Measurements from ENCODE around the gene TAS2R10. TPM values are rescaled to one million over a fixed set of nuclear protein-coding genes. Genes with fewer than 3 reads are reported as not detected.
A peak's percentile ranks its signal among the peaks of the same experiment; 100 is the strongest.
"Not testable (repeated sequence)": the region's sequence is repeated elsewhere in the genome, so short reads cannot be mapped to it uniquely, and the experiment has no call there.

The TAS2R10 gene
- 1 to 10 TPM; 1.1 to 2.0 (median 1.4) TPM for polyA plus RNA-seq (ENCODE audit: insufficient read length in 4 of 4)

GRCh38 chr12:10826258-10826657 lies at the start of gene TAS2R10:
Gene TAS2R10, minus strand, starts transcription at chr12:10826358. Its CDS starts 89 bp downstream, at chr12:10826269.
- no peak for DNase-seq (ENCODE audit: low read depth in 4 of 4, low spot score in 3 of 4)

- DNase-seq (ENCODE audit: low read depth in 4 of 4, low spot score in 3 of 4) = no peak
These were observed 47.2 kb upstream of the TAS2R10 start for GRCh38 chr12:10873378-10873777.

- DNase-seq (ENCODE audit: low read depth in 4 of 4, low spot score in 3 of 4) = no peak
These were observed 41.2 kb upstream of the TAS2R10 start for GRCh38 chr12:10867381-10867780.

- no peak for DNase-seq (ENCODE audit: low read depth in 4 of 4, low spot score in 3 of 4)
These were observed 37.5 kb upstream of the TAS2R10 start for GRCh38 chr12:10863512-10864218.

GRCh38 chr12:10861366-10861765 lies 35.2 kb upstream of the TAS2R10 start:
- no peak for DNase-seq (ENCODE audit: low read depth in 4 of 4, low spot score in 3 of 4)

GRCh38 chr12:10855807-10856206 lies 29.6 kb upstream of the TAS2R10 start:
- DNase-seq (ENCODE audit: low read depth in 4 of 4, low spot score in 3 of 4) = no peak

GRCh38 chr12:10853776-10854175 lies 27.6 kb upstream of the TAS2R10 start:
- DNase-seq (ENCODE audit: low read depth in 4 of 4, low spot score in 3 of 4) = no peak

- DNase-seq (ENCODE audit: low read depth in 4 of 4, low spot score in 3 of 4) = no peak
These were observed 25.2 kb upstream of the TAS2R10 start for GRCh38 chr12:10851243-10851858.

- DNase-seq (ENCODE audit: low read depth in 4 of 4, low spot score in 3 of 4) = no peak
These were observed 23.3 kb upstream of the TAS2R10 start, which contains the start of gene PRR4 for GRCh38 chr12:10849425-10849878. Gene PRR4, minus strand, starts transcription at chr12:10849475. Its CDS starts 38 bp downstream, at chr12:10849437.

- DNase-seq (ENCODE audit: low read depth in 4 of 4, low spot score in 3 of 4) = peak in 1 of 4 donors; percentile 8
These were observed 21.6 kb upstream of the TAS2R10 start for GRCh38 chr12:10847744-10848143.

- DNase-seq (ENCODE audit: low read depth in 4 of 4, low spot score in 3 of 4) = no peak
These were observed 16.7 kb upstream of the TAS2R10 start for GRCh38 chr12:10842862-10843261.

GRCh38 chr12:10838461-10838860 lies 12.3 kb upstream of the TAS2R10 start:
- DNase-seq (ENCODE audit: low read depth in 4 of 4, low spot score in 3 of 4) = no peak

- no peak for DNase-seq (ENCODE audit: low read depth in 4 of 4, low spot score in 3 of 4)
These were observed 3.8 kb upstream of the TAS2R10 start for GRCh38 chr12:10829994-10830393.

- DNase-seq (ENCODE audit: low read depth in 4 of 4, low spot score in 3 of 4) = no peak
These were observed 1.2 kb downstream of the TAS2R10 start for GRCh38 chr12:10824957-10825356.

- no peak for DNase-seq (ENCODE audit: low read depth in 4 of 4, low spot score in 3 of 4)
These were observed 14.1 kb downstream of the TAS2R10 start for GRCh38 chr12:10811883-10812536.

GRCh38 chr12:10810068-10810467 lies 16.1 kb downstream of the TAS2R10 start, which contains the start of gene TAS2R9:
Gene TAS2R9, minus strand, starts transcription at chr12:10810168. Its CDS starts 93 bp downstream, at chr12:10810075.
- no peak for DNase-seq (ENCODE audit: low read depth in 4 of 4, low spot score in 3 of 4)

GRCh38 chr12:10807186-10807585 lies 19.0 kb downstream of the TAS2R10 start, which contains the start of gene TAS2R8:
Gene TAS2R8, minus strand, starts transcription at chr12:10807286. Its CDS starts 306 bp downstream, at chr12:10806980.
- no peak for DNase-seq (ENCODE audit: low read depth in 4 of 4, low spot score in 3 of 4)

GRCh38 chr12:10802587-10802986 lies 23.6 kb downstream of the TAS2R10 start, which contains the start of gene TAS2R7:
Gene TAS2R7, minus strand, starts transcription at chr12:10802627. Its CDS starts 57 bp downstream, at chr12:10802570.
- no peak for DNase-seq (ENCODE audit: low read depth in 4 of 4, low spot score in 3 of 4)

GRCh38 chr12:10801741-10802140 lies 24.4 kb downstream of the TAS2R10 start:
- no peak for DNase-seq (ENCODE audit: low read depth in 4 of 4, low spot score in 3 of 4)

- no peak for DNase-seq (ENCODE audit: low read depth in 4 of 4, low spot score in 3 of 4)
These were observed 31.9 kb downstream of the TAS2R10 start for GRCh38 chr12:10794222-10794621.

GRCh38 chr12:10791769-10792168 lies 34.4 kb downstream of the TAS2R10 start:
- DNase-seq (ENCODE audit: low read depth in 4 of 4, low spot score in 3 of 4) = not testable (repeated sequence)

All from right renal pelvis (tissue), 4 donors.